ENCODE results near the gene SYCN.
"Not testable (repeated sequence)": the region's sequence is repeated elsewhere in the genome, so short reads cannot be mapped to it uniquely, and the experiment has no call there.

The SYCN gene

DNA sequence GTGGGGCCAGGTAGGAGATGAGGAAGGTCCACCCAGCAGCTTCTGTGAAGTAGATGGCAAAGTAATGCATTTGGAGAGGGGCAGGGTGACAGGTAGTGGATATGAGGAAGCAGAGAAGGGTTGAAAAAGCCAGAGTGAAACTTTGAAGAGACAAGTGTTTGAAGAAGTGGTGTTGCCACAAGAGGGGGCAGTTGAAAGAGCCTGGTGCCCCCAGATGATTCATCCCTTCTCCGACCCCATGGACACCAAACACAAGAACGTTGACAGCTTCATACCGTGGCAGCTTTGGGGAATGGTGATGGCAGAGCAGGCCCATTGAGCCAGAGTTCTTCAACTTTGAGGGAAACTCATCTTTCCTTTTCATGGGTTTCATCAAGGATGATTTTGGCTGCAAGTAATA is 20.8 kb upstream of the SYCN start:
- no peak for DNase-seq
- H3K27ac ChIP-seq (ENCODE audit: insufficient read depth, low read length, poor library complexity, severe bottlenecking) = no peak overlapping the region
- H3K4me3 ChIP-seq (ENCODE audit: insufficient read depth, low read depth, low read length, poor library complexity, severe bottlenecking) = no peak overlapping the region
- peaks cover 8% of the 10 kb centered on the region for H3K27me3 ChIP-seq (replicated peaks; ENCODE audit: control insufficient read depth, insufficient read depth, low read length, poor library complexity, severe bottlenecking)
- no peaks in the 10 kb centered on the region for H3K4me1 ChIP-seq (ENCODE audit: control insufficient read depth, insufficient read depth, low read length, poor library complexity, severe bottlenecking)
- no peaks in the 10 kb centered on the region for H3K36me3 ChIP-seq (ENCODE audit: control insufficient read depth, insufficient read depth, low read length)
- no peaks in the 10 kb centered on the region for H3K9me3 ChIP-seq (ENCODE audit: control insufficient read depth, low read length)

DNA sequence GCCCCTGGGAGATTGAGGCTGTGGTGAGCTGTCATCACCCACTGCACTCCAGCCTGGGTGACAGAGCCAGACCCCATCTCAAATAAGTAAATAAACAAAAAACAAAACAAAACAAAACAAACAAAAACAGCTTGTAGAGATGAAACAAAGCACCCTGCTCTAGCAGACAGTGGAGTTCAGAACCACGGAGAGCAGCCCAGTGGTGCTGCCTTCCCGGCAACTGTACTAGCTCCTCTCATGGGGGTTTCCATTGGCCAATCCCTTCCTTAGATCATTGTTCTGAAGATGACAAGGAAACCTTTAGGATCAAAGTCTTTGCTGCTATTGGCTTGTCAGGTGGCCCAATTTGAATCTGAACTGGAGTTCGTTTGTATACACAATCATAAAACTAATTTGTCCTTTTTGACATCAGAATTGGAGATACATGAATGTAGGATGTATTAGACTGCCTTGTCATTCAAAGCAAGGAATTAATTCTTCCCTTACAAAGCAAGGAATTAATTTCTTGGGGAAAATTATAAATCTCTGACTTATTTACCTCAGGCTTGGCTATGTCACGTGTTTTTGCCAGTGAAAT is 19.7 kb upstream of the SYCN start:
- no peaks in the 10 kb centered on the region for H3K4me1 ChIP-seq (ENCODE audit: control insufficient read depth, insufficient read depth, low read length, poor library complexity, severe bottlenecking)
- H3K36me3 ChIP-seq (ENCODE audit: control insufficient read depth, insufficient read depth, low read length) = no peaks in the 10 kb centered on the region
- no peaks in the 10 kb centered on the region for H3K9me3 ChIP-seq (ENCODE audit: control insufficient read depth, low read length)
- H3K27me3 ChIP-seq (replicated peaks; ENCODE audit: control insufficient read depth, insufficient read depth, low read length, poor library complexity, severe bottlenecking) = peaks cover 8% of the 10 kb centered on the region
- H3K27ac ChIP-seq (ENCODE audit: insufficient read depth, low read length, poor library complexity, severe bottlenecking) = no peak overlapping the region
- H3K4me3 ChIP-seq (ENCODE audit: insufficient read depth, low read depth, low read length, poor library complexity, severe bottlenecking) = no peak overlapping the region
- DNase-seq = no peak

DNA sequence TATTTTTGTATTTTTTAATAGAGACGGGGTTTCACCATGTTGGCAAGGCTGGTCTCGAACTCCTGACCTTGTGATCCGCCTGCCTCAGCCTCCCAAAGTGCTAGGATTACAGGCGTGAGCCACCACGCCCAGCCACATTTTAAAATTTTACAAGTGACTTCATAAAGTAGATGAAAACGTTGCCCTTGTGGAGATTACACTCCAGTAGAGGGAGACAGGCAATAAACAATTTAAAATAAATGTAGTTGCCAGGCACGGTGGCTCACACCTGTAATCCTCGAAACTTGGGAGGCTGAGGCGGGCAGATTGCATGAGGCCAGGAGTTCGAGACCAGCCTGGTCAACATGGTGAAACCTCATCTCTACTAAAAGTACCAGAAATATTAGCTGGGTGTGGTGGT is 15.0 kb upstream of the SYCN start:
- not testable (repeated sequence) for H3K4me1 ChIP-seq (ENCODE audit: control insufficient read depth, insufficient read depth, low read length, poor library complexity, severe bottlenecking); H3K27ac ChIP-seq (ENCODE audit: insufficient read depth, low read length, poor library complexity, severe bottlenecking); H3K4me3 ChIP-seq (ENCODE audit: insufficient read depth, low read depth, low read length, poor library complexity, severe bottlenecking); H3K9me3 ChIP-seq (ENCODE audit: control insufficient read depth, low read length); DNase-seq; H3K27me3 ChIP-seq (replicated peaks; ENCODE audit: control insufficient read depth, insufficient read depth, low read length, poor library complexity, severe bottlenecking); H3K36me3 ChIP-seq (ENCODE audit: control insufficient read depth, insufficient read depth, low read length)

DNA sequence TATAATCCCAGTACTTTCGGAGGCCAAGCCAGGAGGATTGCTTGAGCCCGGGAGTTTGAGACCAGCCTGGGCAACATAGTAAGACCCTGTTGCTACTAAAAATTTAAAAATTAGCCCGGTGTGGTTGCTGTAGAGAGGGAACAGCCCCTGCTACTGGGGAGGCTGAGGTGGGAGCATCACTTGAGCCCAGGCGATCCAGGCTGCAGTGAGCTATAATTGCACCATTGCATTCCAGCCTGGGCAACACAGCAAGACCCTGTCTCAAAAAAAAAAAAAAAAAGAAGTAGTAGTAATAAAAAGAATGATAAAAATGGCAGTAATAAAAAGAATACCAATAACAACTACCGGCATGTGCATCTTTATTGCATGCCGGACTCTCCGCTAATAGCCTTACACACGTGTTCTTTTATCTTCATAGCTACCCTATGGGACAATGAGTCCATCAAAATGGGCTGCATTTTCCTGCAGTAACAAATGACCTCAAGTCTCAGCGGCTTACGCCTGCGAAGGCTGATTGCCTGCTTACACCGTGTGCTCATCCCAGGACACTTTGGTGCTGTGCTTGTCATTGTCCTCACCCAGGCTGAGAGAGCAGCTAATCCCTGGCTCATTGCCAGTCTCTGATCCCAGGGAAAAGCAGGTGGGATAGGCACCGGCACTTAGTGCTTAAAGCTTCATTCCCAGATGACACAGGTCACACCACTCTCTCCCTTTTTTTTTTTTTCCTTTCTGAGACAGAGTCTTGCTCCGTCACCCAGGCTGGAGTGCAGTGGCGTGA is 14.4 kb upstream of the SYCN start:
- Histone ChIP-seq H3K36me3 (ENCODE audit: control insufficient read depth, insufficient read depth, low read length) (no peaks in the 10 kb centered on the region), H3K4me1 (ENCODE audit: control insufficient read depth, insufficient read depth, low read length, poor library complexity, severe bottlenecking) (no peaks in the 10 kb centered on the region), H3K4me3 (ENCODE audit: insufficient read depth, low read depth, low read length, poor library complexity, severe bottlenecking) (no peak overlapping the region), H3K9me3 (ENCODE audit: control insufficient read depth, low read length) (no peaks in the 10 kb centered on the region), H3K27ac (ENCODE audit: insufficient read depth, low read length, poor library complexity, severe bottlenecking) (no peak overlapping the region), H3K27me3 (replicated peaks; ENCODE audit: control insufficient read depth, insufficient read depth, low read length, poor library complexity, severe bottlenecking) (peaks cover under 1% of the 10 kb centered on the region)
- DNase-seq = no peak

DNA sequence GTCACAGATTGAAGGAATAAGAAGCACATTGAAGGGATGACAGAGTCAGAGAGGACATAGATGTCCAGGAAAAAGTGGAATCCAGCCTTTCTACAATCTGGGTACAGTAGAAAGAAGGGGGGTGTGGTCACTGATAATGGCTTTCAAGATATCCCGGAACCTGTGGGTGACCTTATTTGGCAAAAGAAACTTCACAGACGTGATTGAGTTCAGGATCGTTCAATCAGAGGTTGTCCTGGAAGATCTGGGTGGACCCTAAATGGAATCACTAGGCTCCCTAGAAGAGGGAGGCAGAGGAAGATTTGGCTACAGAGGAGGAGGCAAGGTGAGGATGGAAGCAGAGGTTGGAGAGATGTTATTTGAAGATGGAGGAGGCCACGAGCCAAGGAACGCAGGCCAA is 13.0 kb upstream of the SYCN start:
- DNase-seq = no peak
- Histone ChIP-seq H3K4me1 (ENCODE audit: control insufficient read depth, insufficient read depth, low read length, poor library complexity, severe bottlenecking) (no peaks in the 10 kb centered on the region), H3K36me3 (ENCODE audit: control insufficient read depth, insufficient read depth, low read length) (no peaks in the 10 kb centered on the region), H3K4me3 (ENCODE audit: insufficient read depth, low read depth, low read length, poor library complexity, severe bottlenecking) (no peak overlapping the region), H3K9me3 (ENCODE audit: control insufficient read depth, low read length) (no peaks in the 10 kb centered on the region), H3K27ac (ENCODE audit: insufficient read depth, low read length, poor library complexity, severe bottlenecking) (no peak overlapping the region), H3K27me3 (replicated peaks; ENCODE audit: control insufficient read depth, insufficient read depth, low read length, poor library complexity, severe bottlenecking) (no peaks in the 10 kb centered on the region)

DNA sequence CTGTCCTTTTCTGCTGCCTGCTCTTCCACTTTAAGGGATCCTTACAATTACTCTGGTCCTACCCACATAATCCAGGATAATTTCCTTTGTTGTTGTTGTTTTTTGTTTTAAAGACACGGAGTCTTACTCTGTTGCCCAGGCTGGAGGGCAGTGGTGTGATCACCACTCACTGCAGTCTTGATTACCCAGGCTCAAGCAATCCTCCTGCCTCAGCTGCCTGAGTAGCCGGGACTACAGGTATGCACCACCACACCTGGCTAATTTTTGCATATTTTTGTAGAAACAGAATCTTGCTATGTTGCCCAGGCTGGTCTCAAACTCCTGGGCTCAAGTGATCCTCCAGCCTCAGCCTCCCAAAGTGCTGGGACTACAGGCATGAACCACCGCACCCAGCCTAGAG is 11.3 kb upstream of the SYCN start:
- not testable (repeated sequence) for H3K27me3 ChIP-seq (replicated peaks; ENCODE audit: control insufficient read depth, insufficient read depth, low read length, poor library complexity, severe bottlenecking); H3K4me3 ChIP-seq (ENCODE audit: insufficient read depth, low read depth, low read length, poor library complexity, severe bottlenecking); H3K27ac ChIP-seq (ENCODE audit: insufficient read depth, low read length, poor library complexity, severe bottlenecking); H3K36me3 ChIP-seq (ENCODE audit: control insufficient read depth, insufficient read depth, low read length); H3K4me1 ChIP-seq (ENCODE audit: control insufficient read depth, insufficient read depth, low read length, poor library complexity, severe bottlenecking); DNase-seq; H3K9me3 ChIP-seq (ENCODE audit: control insufficient read depth, low read length)

DNA sequence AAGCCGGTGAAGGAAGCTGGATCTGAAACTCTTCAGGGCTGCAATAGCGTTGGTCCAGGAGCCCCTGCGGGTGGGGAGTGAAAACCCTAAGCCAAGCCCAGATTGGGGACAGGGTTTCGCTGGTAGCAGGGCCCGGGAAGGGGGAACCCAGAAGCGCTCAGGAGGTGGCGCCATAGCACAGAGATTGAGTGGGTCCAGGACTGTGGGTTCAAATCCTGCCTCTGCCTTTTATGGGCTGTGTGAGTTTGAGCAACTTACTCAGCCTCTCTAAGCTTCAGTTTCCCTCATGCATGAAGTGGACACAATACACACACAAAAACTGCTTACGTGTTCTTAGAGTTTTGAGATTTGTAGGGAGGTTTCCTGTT is 8.3 kb upstream of the SYCN start:
- peak; percentile 13 to 34 (median 32) for DNase-seq
- Histone ChIP-seq H3K4me3 (ENCODE audit: insufficient read depth, low read depth, low read length, poor library complexity, severe bottlenecking) (no peak overlapping the region), H3K9me3 (ENCODE audit: control insufficient read depth, low read length) (no peaks in the 10 kb centered on the region), H3K36me3 (ENCODE audit: control insufficient read depth, insufficient read depth, low read length) (no peaks in the 10 kb centered on the region), H3K27ac (ENCODE audit: insufficient read depth, low read length, poor library complexity, severe bottlenecking) (no peak overlapping the region), H3K4me1 (ENCODE audit: control insufficient read depth, insufficient read depth, low read length, poor library complexity, severe bottlenecking) (no peaks in the 10 kb centered on the region), H3K27me3 (replicated peaks; ENCODE audit: control insufficient read depth, insufficient read depth, low read length, poor library complexity, severe bottlenecking) (no peaks in the 10 kb centered on the region)

DNA sequence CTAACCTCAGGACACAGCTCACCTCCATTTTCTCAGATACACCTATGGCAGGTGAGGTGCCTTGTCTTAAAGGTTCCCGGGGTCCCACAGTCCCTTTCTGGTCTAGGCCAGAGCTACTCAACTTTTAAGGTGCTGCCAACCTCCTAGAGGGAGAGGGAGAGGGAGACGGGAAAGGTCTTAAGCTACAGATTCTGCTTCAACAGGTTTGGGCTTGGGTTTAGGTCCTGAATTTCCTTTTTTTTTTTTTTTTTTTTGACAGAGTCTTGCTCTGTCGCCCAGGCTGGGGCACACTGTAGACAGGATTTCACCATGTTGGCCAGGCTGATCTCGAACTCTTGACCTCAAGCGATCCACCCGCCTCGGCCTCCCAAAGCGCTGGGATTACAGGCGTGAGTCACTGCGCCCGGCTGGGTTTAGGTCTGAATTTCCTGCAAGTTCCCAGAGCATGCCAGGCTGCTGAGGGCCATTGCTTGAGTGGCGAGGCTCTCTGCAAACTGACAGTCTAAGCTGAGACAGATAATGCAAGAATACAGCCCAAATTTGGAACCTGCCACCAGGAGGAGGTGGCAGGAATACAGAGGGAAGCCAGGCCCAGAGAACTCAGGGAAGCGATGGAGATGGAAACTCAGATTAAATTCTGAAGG is 7.8 kb upstream of the SYCN start:
- Histone ChIP-seq H3K36me3 (ENCODE audit: control insufficient read depth, insufficient read depth, low read length) (no peaks in the 10 kb centered on the region), H3K27ac (ENCODE audit: insufficient read depth, low read length, poor library complexity, severe bottlenecking) (no peak overlapping the region), H3K4me1 (ENCODE audit: control insufficient read depth, insufficient read depth, low read length, poor library complexity, severe bottlenecking) (no peaks in the 10 kb centered on the region), H3K9me3 (ENCODE audit: control insufficient read depth, low read length) (no peaks in the 10 kb centered on the region), H3K27me3 (replicated peaks; ENCODE audit: control insufficient read depth, insufficient read depth, low read length, poor library complexity, severe bottlenecking) (no peaks in the 10 kb centered on the region), H3K4me3 (ENCODE audit: insufficient read depth, low read depth, low read length, poor library complexity, severe bottlenecking) (no peak overlapping the region)
- DNase-seq = no peak

DNA sequence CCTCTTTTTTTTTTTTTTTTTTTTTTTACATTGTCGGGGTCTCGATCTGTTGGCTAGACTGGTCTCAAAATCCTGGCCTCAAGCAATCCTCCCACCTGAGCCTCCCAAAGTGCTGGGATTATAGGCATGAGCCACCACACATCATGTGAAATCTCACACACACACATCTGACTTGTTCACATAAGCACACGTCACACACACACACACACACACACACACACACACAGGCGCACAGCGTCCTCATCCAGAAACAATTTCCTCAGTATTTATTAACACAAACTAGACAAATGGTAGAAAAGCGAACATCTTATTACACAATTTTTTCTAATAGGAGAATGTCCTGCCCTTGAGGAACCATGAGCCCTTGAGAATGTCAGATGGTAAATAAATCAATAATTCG is 5.1 kb upstream of the SYCN start:
- H3K9me3 ChIP-seq (ENCODE audit: control insufficient read depth, low read length) = no peaks in the 10 kb centered on the region
- H3K4me1 ChIP-seq (ENCODE audit: control insufficient read depth, insufficient read depth, low read length, poor library complexity, severe bottlenecking) = no peaks in the 10 kb centered on the region
- DNase-seq = no peak
- no peak overlapping the region for H3K27ac ChIP-seq (ENCODE audit: insufficient read depth, low read length, poor library complexity, severe bottlenecking)
- H3K4me3 ChIP-seq (ENCODE audit: insufficient read depth, low read depth, low read length, poor library complexity, severe bottlenecking) = no peak overlapping the region
- no peaks in the 10 kb centered on the region for H3K27me3 ChIP-seq (replicated peaks; ENCODE audit: control insufficient read depth, insufficient read depth, low read length, poor library complexity, severe bottlenecking)
- H3K36me3 ChIP-seq (ENCODE audit: control insufficient read depth, insufficient read depth, low read length) = no peaks in the 10 kb centered on the region

DNA sequence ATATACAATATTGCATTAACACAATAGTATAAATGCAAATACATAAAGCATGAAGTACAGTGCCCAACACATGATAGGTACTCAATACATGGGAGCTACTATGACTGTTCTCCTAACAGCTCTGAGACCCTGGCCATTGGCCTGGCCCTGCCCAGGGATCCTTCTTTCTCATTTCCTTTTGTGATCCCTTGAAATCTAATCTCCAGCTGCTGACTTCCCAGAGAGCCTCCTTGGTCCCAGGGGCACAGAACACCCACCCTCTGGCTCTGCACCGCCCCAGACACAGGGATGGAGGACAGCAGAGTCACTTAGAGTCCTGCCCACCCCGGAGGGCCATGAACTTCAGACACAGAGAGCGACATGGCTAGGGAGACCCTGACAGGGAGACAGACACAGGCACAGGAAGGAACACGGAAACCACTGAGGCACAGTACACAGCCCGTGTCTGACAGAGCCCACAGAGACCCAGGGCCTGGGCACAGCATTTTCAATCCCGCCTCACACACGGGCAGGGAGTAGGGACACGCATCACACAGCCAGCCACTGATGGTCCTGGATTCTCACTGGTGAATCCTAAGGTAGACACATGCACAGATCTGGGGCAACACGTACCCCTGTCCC is 4.2 kb upstream of the SYCN start:
- H3K27ac ChIP-seq (ENCODE audit: insufficient read depth, low read length, poor library complexity, severe bottlenecking) = no peak overlapping the region

More for the DNA sequence above, 4.2 kb upstream of the SYCN start:
- DNase-seq = no peak
- Histone ChIP-seq H3K4me1 (ENCODE audit: control insufficient read depth, insufficient read depth, low read length, poor library complexity, severe bottlenecking) (no peaks in the 10 kb centered on the region), H3K4me3 (ENCODE audit: insufficient read depth, low read depth, low read length, poor library complexity, severe bottlenecking) (no peak overlapping the region), H3K9me3 (ENCODE audit: control insufficient read depth, low read length) (no peaks in the 10 kb centered on the region), H3K27me3 (replicated peaks; ENCODE audit: control insufficient read depth, insufficient read depth, low read length, poor library complexity, severe bottlenecking) (peaks cover 2% of the 10 kb centered on the region), H3K36me3 (ENCODE audit: control insufficient read depth, insufficient read depth, low read length) (no peaks in the 10 kb centered on the region)

All from effector memory CD4-positive, alpha-beta T cell (primary cell).